ENCODE data around the gene KCNMA1.

Gene KCNMA1

DNA sequence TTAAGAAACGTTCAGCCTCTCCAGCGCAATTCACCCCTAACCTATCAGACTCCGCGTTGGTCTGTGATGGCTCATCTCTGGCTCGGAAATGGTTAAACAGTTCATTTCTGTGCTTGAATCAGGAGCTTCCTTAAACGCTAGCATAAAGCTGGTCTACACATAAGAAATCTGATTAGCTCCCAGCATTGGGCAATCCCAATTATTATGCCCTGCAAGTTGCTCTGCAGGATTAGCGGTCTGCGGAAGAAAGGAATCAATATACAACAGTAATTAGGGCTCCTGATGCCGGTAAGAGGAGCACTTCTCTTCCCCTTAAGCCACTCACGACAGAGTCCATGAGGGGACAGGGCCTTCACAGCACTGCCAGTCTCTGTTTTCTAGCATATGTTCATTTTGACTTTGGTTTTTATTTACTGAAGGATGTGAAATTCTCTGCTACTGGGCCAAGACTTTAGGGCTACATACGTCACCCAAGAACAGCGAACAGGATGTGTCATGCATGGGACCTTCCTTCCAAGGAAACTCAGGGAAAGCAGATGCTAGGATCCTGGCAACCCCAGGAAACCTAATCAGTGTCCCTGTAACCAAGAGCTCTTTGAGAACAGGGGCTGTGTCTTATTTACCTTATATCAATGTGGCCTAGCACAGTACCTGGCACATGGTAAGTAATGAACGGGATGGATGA is 324.4 kb downstream of the KCNMA1 start:
- no peak for DNase-seq

DNA sequence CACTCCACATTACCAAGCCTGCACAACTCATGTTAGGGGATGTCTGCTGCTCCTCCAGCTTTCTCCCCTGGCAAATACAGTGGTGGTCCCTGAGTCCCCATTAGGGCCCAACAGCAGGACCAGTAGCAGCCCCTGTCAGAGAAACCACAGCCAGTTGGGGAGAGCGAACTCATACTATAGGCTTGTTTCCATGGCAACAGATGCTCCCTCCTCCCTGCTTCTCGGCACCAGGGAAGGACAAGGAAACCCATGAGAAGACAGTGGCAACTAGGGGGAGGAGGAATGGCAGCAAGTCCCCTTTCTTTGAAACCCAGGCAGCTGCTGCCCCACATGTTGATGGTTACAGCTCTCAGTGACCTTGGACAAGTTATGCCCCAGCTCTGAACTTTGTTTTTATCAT is 326.4 kb downstream of the KCNMA1 start:
- no peak for DNase-seq

DNA sequence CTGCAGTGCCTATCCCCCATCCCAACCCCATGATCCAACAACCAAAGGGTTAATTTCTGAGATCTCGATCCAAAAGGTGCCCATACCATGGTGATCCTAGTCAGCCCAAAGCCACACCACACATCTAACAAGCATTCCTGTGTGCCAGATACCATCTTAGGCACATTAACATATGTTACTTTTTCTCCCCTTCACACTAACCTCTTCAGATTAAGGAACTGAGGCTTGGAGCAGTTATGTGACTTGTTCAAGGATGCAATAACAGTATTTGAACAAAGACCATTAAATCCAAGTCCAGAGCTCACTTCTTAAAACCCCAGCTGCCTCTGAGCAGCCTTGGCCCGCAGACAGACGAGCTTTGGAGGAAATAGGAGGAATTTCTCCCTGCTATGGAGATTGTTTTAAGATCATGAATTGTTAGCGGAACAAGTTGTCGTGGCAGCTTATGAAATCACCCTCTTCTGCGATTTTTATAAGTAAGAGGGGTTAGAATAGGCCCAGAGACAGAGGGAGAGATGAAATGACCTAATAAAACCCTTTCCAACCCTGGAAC is 327.2 kb downstream of the KCNMA1 start:
- no peak for DNase-seq

DNA sequence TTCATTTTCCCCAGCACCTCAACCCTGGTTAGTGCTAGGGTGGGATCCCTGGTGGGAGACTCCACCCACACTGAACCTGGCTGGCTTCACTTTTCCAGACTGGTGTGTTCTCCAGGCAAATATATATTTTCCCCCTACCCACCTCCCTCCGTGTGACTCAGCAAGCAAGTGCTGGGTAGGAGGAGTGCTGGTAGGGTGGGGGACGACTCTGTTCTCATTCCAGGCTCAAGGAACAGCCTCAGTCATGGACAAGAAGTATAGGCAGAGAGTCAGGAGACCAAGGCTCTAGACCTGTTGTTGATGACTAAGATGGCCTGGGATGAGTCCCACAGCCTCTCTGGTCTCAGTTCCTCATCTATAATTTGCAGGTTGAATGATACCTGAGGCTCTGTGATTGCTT is 328.1 kb downstream of the KCNMA1 start:
- no peak for DNase-seq

DNA sequence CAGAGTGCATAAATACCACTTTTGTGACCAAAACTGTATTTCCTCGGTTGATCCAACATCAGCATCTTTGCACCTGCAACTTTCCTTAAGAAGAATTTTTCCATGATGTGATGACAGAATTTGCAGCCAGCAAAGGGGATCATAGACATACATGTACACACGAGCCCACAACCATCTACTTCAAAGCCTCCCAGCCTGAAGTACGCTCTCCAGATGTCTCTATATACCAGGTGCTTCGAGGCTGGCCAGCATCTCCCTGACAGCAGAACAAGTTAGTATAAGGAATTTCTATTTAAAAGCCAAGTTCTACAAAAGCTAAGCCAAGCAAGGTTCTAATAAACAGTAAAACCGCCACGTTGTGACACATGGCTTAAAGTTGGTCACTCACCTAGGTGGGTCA is 328.5 kb downstream of the KCNMA1 start:
- DNase-seq = no peak

DNA sequence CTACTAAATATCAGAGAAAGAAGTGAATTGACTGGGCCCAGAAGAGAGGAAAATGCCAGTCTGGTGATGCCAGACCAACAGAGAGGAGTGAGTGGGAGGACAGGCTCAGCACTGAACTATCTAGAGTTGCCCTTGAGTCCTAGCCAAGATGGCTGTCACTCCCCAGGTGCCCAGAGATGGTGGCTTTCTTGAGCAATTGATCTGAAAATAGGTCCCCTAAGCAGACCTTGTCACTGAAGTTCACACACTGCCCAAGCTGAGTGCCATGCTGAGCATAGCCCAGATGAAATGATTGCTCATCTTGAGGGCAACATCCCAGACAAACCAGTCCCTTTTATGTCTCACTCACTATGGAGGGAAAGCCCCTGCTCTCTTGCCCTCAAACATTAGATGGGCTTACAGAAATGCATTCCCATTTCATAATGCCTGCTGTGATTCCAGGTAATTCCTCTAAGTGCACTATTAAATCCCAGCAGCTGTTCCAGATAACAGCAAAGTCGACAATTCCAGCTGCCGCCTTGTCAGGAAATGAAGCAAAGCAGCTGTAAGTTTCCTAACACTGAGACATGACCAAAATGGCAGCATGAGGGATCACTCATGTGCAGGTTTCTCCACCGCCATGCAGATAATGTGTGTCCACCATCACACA is 329.4 kb downstream of the KCNMA1 start:
- DNase-seq = no peak

DNA sequence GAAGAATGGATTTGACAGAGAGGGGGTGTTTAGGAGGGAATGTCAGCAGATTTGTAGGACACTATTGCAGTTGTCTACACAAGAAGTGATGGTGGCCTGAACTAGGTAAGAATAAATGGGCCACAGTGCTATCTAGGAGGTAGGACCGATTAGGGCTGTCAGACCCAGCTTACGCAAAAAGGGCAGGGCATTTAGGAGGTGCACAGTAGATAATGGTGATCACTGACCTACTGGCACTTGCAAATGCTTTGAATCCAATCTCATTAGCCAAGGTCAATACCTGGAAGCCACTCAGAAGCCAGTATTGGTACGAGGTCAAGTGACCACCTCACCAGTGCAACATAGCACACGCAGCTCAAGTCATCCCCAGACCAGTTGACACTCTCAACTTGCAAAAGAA is 330.9 kb downstream of the KCNMA1 start:
- DNase-seq = no peak

DNA sequence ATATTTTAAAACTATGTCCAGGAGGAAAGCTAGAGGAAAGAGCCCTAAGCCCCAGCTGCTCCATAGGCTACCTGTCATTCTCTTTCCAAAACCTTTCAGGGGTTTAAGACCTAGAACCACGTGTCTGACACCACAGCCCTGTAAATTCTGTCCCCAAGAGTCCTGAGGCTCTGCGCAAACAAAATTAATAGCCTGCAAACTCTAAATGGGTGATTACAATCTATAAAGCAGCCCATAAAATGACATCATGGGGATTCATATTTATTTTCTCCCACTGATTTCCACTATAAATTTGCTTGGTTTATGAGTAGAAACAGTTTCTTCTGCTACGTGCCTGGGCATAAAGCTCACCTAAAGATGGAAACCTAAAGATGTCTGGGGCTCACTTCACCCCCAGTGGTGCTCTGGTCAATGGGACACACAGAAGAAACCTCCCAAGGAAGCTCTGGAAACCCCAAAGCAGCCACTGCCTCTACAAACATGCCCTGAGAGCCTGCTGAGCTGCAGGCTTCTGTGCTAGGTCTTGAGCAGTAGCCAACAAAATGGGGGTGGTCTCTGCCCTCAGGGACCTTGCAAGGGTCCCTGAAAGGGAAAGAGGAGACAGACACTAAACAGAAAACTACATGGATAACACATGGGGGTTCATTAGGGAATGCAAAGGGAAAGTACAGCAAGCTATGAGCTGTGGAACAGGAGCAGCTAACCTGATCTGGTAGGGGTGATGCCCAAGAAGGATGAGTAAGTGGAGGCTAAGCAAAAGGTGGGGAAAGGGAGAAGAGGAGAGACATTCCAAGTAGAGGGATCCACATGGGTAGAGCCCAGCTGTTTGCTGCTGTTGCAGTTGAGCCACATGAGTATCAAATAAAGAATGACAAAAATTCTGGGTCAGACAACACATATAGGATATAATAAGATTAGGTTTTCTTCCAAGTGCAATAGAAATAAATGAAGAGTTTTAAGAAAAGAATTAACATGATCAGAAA is 331.7 kb downstream of the KCNMA1 start:
- DNase-seq = no peak

DNA sequence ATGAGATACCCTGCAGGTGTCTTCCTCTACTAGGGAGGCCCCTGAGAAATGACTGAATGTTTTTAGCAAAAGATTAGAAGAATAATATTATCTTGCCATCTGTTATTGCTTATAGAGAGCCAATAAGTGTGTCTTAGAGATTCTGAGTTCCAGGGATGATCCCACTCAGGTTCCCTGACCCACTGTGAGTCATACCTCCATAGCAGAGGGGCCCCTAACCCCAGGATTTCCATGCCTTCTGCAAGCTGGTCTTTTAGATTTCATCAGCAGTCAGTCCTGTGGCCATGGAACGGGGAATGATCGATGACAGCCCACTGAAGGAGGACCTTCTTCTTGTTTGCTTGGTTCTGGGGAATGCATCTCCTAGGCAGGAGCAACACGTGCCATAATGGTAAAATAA is 333.4 kb downstream of the KCNMA1 start:
- DNase-seq = no peak

DNA sequence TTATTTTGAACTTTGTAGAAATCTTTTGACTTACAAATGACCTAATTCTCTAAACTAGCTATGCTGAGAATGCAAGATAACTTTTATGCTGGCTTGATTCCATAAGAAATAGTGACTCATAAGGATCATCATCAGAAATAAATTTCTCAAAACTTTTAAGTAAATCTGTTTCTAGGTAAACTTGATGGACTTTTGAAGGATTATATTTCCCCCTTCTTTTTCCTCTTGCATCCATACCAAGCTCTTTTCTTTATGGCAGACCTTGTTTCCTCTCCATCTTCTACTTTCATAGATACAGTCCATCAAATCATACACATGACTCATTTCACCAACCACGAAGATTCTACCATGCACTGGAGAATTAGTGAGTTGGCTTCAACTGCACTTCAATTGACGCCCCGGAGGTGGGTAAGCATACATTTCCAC is 336.3 kb downstream of the KCNMA1 start:
- DNase-seq = no peak

DNA sequence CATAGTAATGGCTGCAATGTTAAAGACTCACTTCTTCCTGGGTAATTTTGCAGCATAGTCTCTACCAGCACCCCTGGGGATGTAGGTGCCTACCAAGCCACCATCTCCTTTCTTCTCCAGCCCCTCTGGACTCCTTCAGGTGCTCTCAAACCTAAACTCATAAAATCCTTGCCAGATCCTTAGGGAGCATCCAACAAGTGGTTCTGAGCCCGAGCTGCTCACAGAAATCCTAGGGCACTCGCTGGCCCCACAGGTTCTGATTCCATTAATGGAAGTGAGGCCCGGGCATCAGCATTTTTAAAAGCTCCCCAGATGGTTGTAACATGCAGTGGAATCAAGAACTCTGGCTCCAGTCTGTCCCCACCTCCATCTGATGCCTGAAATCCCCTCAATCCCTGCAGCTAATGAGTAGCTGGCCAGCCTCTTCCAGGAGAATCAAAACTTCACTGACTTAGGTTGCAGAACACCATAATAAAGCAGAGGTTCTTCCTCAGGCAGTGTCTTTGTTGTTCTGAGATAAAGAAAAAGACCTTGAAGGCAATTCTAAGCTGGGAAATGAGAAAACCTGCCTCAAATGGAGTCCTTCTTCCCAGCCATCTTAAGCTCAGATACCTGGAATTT is 336.8 kb downstream of the KCNMA1 start:
- no peak for DNase-seq

DNA sequence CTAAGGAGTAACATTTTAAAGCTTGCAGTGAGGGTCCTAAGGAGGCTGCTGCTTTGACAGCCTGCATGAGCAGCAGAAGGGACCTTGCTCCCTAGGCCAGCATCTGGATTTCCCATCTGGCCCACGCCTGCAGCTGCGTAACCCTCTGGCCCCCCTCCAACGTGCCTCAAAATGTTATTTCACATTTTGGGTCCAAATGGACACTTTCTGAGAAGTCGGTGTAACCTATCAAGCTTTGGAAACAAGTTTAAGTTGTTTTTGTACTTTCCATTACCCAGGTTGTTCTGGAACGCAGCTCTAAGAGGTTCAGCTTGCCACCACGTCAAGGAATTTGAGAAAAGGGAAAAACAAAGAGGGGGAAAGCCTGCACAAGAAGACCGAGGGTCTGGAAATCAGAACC is 338.3 kb downstream of the KCNMA1 start:
- no peak for DNase-seq

DNA sequence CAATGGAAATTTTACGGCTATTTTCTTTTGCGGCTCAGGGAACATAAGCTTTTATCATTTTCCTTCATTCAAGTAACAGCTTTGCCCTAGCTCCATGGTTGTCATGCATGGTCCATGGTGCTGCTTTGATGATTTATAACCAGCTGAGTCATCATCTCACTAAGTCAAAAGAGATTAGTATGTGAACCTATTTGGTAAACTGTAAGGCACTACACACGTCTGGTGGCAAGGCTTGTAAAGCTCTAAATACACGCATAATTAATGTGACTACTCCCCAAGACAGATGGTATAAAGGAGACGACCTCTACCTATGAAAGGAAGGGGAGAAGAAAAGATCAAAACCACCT is 340.2 kb downstream of the KCNMA1 start:
- no peak for DNase-seq

DNA sequence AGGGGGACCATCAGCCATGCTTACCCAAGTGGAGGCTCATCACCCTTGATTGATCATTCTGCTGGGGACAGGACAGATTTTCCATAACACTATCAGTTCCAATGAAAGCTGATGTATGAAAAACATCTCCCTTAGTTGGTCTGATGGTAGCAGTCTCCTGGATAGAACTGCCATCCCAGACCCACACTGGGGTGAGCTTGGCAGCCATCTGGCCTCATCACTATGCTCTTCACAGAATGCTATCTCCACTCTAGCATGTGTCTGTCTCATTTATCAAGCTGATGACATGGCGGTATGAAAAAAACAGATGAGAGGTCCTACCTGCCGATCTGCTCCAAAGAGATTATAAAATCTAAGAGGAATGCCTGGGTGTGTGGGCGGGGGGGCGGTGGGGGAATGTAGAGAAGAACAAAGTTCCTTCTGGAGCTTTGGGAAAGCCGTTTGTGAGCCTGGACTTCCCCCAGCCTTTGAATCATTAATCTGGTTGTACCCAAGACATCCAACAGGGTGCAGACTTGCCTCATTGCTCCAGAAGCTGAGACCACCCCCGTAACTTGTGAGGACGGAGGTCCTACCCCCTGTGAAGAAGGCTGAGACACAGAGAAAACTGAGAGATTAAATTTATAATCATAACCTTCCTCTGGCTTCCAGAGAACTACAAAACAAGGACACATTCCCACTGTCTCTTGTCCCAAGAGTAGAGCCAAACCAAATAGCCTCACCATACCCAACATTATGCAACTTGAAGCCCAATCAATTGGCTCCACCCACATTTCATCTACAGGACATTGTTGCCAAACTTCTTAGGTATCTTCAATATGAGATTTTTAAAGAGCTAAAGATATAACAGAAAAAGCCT is 340.8 kb downstream of the KCNMA1 start:
- no peak for DNase-seq

DNA sequence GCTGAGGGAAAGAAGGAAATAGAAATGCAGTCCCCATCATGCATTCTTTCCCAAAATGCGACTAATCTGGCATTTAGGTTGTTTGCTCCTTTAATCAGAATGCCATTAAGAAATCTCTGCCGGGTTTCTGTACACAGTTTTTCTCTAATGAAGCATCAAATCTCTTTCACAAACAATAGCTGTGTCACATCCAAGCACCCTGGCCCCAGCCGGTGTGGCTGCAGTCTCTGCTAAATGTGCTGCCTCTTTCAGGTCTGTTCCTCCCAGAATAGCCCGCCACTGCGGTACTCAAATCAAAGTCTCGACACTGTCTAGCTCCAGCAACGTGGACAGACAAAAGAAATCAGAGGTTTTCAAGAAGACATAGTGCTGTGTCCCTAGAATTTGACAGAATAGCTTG is 343.8 kb downstream of the KCNMA1 start:
- no peak for DNase-seq

DNA sequence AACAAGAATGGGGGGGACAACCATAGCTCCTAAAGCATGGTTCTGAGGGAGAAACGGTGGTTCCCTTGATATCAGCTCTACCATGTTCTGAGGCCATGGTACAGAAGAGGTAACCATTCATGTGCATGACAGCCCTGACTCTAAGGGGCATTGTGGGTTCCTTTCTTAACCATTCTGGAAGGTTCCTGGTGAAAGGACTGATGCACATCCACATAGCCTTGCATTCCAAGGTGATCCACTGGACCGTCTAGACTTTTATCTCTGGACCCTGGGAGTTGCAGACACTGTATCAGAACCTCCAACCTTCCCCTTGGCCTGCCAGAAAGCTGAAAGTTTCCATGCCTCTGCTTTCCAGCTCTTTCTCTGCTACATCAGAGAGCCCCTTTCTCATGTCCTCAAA is 344.3 kb downstream of the KCNMA1 start:
- DNase-seq = no peak

DNA sequence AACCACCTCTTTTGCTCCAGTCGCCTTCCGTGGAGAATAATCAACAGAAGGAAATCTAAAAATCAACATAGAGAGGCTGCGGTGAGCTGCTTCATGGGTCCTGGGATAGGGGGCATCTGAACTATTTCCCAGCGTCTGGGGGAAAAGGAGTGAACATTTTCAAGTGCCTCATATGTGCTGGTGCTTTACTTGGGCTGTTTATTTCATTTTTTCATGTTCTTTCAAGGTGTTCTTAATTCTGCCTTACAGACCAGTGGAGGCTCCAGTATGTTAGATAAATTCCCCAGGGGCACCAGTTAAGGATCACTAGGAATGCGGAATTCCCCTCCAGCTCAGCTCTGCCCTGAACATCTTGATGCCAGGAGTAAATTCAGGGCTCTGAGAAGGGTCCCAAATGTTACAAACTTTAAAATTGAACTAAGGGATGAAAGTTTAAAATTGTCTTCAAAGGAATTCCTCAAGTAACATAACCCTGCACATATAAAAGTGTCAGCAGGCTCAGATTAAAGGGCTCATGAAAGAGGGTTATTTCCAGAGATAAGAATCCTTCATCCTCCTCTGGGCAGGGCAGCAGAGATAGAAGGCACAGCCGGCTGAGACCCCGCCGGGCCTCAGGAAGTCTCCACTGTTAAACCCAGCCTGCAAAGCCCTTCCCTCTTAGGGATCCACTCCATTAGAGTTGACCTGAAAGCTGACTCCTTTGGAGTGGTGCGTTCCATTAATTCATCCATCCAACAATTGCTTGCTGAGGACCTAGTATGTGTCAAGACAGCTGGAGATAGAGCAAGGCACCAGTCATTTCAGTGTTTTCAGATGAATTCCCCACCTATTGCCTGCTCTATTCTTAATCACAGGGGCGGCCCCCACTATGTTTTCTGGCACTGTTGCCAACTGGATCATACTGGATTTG is 345.8 kb downstream of the KCNMA1 start:
- DNase-seq = no peak

DNA sequence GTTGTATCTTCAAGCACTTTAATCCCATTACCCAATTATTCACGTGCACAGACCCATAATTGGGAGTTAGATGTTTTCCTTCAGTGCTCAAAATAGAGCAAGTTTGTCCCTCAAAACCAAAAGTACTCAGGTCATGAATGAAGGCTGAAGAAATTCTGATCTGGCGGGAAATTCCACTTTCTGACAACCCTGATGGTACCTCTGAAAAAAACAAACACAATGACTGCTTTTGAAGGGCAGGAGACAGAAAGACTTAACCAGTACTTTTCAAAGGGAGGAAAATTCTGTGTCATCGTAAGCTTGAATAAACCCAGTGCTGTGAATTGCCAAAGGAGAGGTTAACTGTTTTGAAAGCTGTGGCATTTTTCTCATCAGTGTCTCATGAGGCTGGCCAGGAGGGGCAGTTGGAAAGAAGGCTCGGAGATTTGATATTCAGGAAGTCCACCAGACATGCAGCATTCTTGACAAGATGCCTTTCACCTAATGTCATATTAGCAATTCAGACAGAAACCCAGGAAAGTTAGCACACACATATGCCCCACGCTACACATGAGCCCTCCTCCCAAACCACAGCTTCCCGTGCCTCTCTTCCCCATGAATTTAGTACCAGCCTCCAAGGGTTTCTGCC is 347.0 kb downstream of the KCNMA1 start:
- DNase-seq = no peak

DNA sequence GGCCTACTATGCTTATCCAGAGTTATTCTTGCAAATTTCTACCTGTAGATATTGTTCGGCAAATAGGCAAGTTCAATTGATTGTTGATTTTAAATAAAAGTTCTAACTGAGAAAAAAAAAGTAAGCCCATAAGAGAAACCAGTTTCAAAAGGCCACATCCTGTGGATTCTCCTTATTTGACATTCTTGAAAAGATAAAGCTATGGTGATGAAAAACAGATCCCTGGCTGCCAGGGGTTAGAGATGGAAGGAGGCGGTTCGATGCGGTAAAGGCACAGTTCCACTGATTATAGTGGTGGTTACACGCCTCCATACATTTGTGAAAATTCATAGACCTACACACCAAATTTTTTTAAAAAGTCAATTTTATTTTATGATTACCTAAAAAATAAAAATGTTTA is 347.8 kb downstream of the KCNMA1 start:
- no peak for DNase-seq

DNA sequence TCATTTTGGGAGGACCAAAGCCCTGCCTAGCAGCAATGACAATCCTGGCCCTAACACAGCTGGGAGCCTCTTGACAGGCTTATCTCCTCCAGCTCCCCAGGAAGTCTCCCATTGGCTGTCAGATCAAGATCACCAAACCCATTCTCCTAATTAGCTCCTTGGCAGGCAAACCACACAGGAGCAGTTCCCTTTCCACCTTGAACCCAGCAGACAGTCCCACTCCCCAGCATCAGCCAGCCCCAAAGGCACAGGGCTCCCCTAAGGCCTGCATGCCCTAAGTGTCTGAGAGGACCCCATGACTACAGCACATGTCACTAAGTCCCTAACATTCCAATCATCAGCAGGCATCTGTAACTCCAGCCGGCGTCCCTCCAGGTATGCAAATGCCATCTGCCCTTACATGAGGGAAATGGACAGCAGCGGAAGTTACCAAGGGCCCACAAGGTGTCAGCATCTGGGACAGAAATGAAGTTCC is 348.5 kb downstream of the KCNMA1 start:
- DNase-seq = no peak

Measured in NCI-H1105 (cell line).